Panc1 (cell line): Measurements from ENCODE around the gene CBARP.

Source experiments
- CTCF ChIP-seq: fragments of 450-650 bp; IDR thresholded peaks from 2 replicates; pipeline ENCODE4 v1.5.1; 2017; ENCODE audit warnings: mild to moderate bottlenecking
- POLR2AphosphoS5 ChIP-seq: IDR thresholded peaks from 2 replicates; pipeline ENCODE4 v1.6.1; 2012; ENCODE audit warnings: mild to moderate bottlenecking, low read depth, low read length, moderate library complexity
- REST ChIP-seq, 2 experiments: IDR thresholded peaks; 2 replicates each; pipeline ENCODE4 v1.6.1; 2011 to 2012; ENCODE audit warnings: low read depth in 2 of 2, control low read depth in 1 of 2, low read length in 1 of 2, mild to moderate bottlenecking in 1 of 2, moderate library complexity in 1 of 2; ENCODE audit not compliant: insufficient read depth in 1 of 2
- SIN3A ChIP-seq: IDR thresholded peaks from 2 replicates; pipeline ENCODE4 v1.6.1; 2012; ENCODE audit warnings: low read depth, mild to moderate bottlenecking, low read length, moderate library complexity, borderline replicate concordance; ENCODE audit not compliant: insufficient read depth
- TCF7L2 ChIP-seq: IDR thresholded peaks from 2 replicates; pipeline ENCODE4 v1.6.1; 2011; ENCODE audit warnings: mild to moderate bottlenecking, low read depth, low read length, inconsistent platforms

GRCh38 chr19:1275976-1276627 lies 38.3 kb upstream of the CBARP start:
- peak; percentile 44; the same call in 1 of the 2 replicates for TF ChIP-seq POLR2AphosphoS5
- no peak for TF ChIP-seq CTCF
- no peak for TF ChIP-seq SIN3A
- TF ChIP-seq REST (IDR thresholded peaks at IDR 0.05; ENCODE audit: insufficient read depth in 1 of 2, low read depth in 2 of 2, low read length in 1 of 2): no peak
- no peak for TF ChIP-seq TCF7L2
